Neural progenitor cell (in vitro differentiated cells): Measurements from ENCODE around the gene CHSY3. TPM values are rescaled to one million over a fixed set of nuclear protein-coding genes. Genes with fewer than 3 reads are reported as not detected.

ENCODE experiments used
- DNase-seq: peaks from one replicate; pipeline ENCODE4 v3.0.0-alpha.2; 2016; ENCODE audit warnings: low spot score
- H2AFZ ChIP-seq: fragments of 200-600 bp; sonication (generic); replicated peaks from 2 replicates; pipeline ENCODE4 v1.6.1; 2016; ENCODE audit warnings: antibody characterized with exemption
- H3F3A ChIP-seq: fragments of 200-600 bp; sonication (generic); 2 replicates; pipeline ENCODE4 v1.6.1; 2016; ENCODE audit warnings: antibody characterized with exemption, low read depth
- H3K27ac ChIP-seq: fragments of 200-600 bp; sonication (generic); 2 replicates; pipeline ENCODE4 v1.5.1; 2016; ENCODE audit warnings: mild to moderate bottlenecking
- H3K27me3 ChIP-seq: fragments of 200-600 bp; sonication (generic); 2 replicates; pipeline ENCODE4 v1.6.1; 2016; ENCODE audit warnings: mild to moderate bottlenecking, moderate library complexity
- H3K36me3 ChIP-seq: fragments of 200-600 bp; sonication (generic); 2 replicates; pipeline ENCODE4 v1.5.1; 2016
- H3K4me1 ChIP-seq: fragments of 200-600 bp; sonication (generic); 2 replicates; pipeline ENCODE4 v1.6.1; 2016; ENCODE audit warnings: mixed run types
- H3K4me2 ChIP-seq: fragments of 200-600 bp; sonication (generic); 2 replicates; pipeline ENCODE4 v1.6.1; 2016
- H3K4me3 ChIP-seq: fragments of 200-600 bp; sonication (generic); 2 replicates; pipeline ENCODE4 v1.5.1; 2016
- H3K79me2 ChIP-seq: fragments of 200-600 bp; sonication (generic); 2 replicates; pipeline ENCODE4 v1.6.1; 2016; ENCODE audit warnings: low read depth
- H3K9ac ChIP-seq: fragments of 200-600 bp; sonication (generic); 2 replicates; pipeline ENCODE4 v1.6.1; 2016
- H3K9me3 ChIP-seq: fragments of 200-600 bp; sonication (generic); 2 replicates; pipeline ENCODE4 v1.5.1; 2016; ENCODE audit warnings: low read depth
- H4K20me1 ChIP-seq: fragments of 200-600 bp; sonication (generic); 2 replicates; pipeline ENCODE4 v1.6.1; 2016; ENCODE audit warnings: low read depth
- H3K27ac Mint-ChIP-seq: 3 replicates; pipeline ENCODE4 v1.8.0; 2021; ENCODE audit warnings: mixed read lengths
- H3K27me3 Mint-ChIP-seq: 2 replicates; pipeline ENCODE4 v1.8.0; 2022; ENCODE audit warnings: low read depth, mild to moderate bottlenecking, inconsistent platforms, moderate library complexity, mixed read lengths; ENCODE audit not compliant: insufficient read depth
- H3K36me3 Mint-ChIP-seq: 3 replicates; pipeline ENCODE4 v1.8.0; 2021; ENCODE audit warnings: mixed read lengths
- H3K4me1 Mint-ChIP-seq: 3 replicates; pipeline ENCODE4 v1.8.0; 2021; ENCODE audit warnings: mixed read lengths
- H3K4me3 Mint-ChIP-seq: 3 replicates; pipeline ENCODE4 v1.8.0; 2021; ENCODE audit warnings: mild to moderate bottlenecking, moderate library complexity, mixed read lengths
- H3K9me3 Mint-ChIP-seq: 3 replicates; pipeline ENCODE4 v1.8.0; 2020; ENCODE audit warnings: mixed read lengths
- CTCF ChIP-seq: fragments of 200-600 bp; sonication (generic); IDR thresholded peaks from 2 replicates; pipeline ENCODE4 v1.5.1; 2017; ENCODE audit warnings: antibody characterized with exemption, mild to moderate bottlenecking
- EZH2 ChIP-seq: fragments of 200-600 bp; sonication (generic); IDR thresholded peaks from 2 replicates; pipeline ENCODE4 v1.6.1; 2017; ENCODE audit warnings: antibody characterized with exemption, mild to moderate bottlenecking, moderate library complexity
- EZH2phosphoT487 ChIP-seq: fragments of 200-600 bp; sonication (generic); IDR thresholded peaks from 2 replicates; pipeline ENCODE4 v1.6.1; 2017; ENCODE audit warnings: antibody characterized with exemption
- total RNA-seq: library from RNA; depleted of rRNA; stranded (reverse); fragments of >200 nt; gene quantifications from 2 replicates; pipeline ENCODE4 v1.2.3, GENCODE V29; 2015; ENCODE audit warnings: low replicate concordance

CHSY3 gene
- total RNA-seq, 1 donor from 2014 or later: 0.30 TPM

- H3K4me3 ChIP-seq: no peak overlapping the region
- no peak overlapping the region for H3K9ac ChIP-seq
- Mint-ChIP-seq H3K27me3 (no peaks in the 10 kb centered on the region), H3K4me1 (peaks cover 14% of the 10 kb centered on the region), H3K4me3 (no peak overlapping the region), H3K9me3 (no peaks in the 10 kb centered on the region), H3K36me3 (no peaks in the 10 kb centered on the region), H3K27ac (no peak overlapping the region)
- no peak overlapping the region for H3K4me2 ChIP-seq
- no peaks in the 10 kb centered on the region for H4K20me1 ChIP-seq
- H3K27ac ChIP-seq: no peak overlapping the region
- H3K79me2 ChIP-seq: no peaks in the 10 kb centered on the region
- H3F3A ChIP-seq: no peaks in the 10 kb centered on the region
- no peak overlapping the region for H2AFZ ChIP-seq
- no peaks in the 10 kb centered on the region for H3K36me3 ChIP-seq
- TF ChIP-seq CTCF (no peak), EZH2phosphoT487 (no peak), EZH2 (no peak)
- H3K27me3 ChIP-seq: no peaks in the 10 kb centered on the region
- no peaks in the 10 kb centered on the region for H3K9me3 ChIP-seq
- DNase-seq: no peak
- H3K4me1 ChIP-seq: no peaks in the 10 kb centered on the region
These were observed 117.6 kb downstream of the CHSY3 start for GRCh38 chr5:130021876-130022275.

- Mint-ChIP-seq H3K4me1 (peaks cover 6% of the 10 kb centered on the region), H3K4me3 (no peak overlapping the region), H3K36me3 (no peaks in the 10 kb centered on the region), H3K27me3 (no peaks in the 10 kb centered on the region), H3K9me3 (no peaks in the 10 kb centered on the region), H3K27ac (no peak overlapping the region)
- H3K4me3 ChIP-seq: no peak overlapping the region
- H3K27ac ChIP-seq: no peak overlapping the region
- no peak overlapping the region for H3K4me2 ChIP-seq
- TF ChIP-seq EZH2 (no peak), EZH2phosphoT487 (no peak), CTCF (no peak)
- no peak overlapping the region for H2AFZ ChIP-seq
- no peaks in the 10 kb centered on the region for H3K4me1 ChIP-seq
- no peaks in the 10 kb centered on the region for H3K9me3 ChIP-seq
- H3K36me3 ChIP-seq: no peaks in the 10 kb centered on the region
- H3K27me3 ChIP-seq: no peaks in the 10 kb centered on the region
- DNase-seq: no peak
- H3K79me2 ChIP-seq: no peaks in the 10 kb centered on the region
- no peak overlapping the region for H3K9ac ChIP-seq
- no peaks in the 10 kb centered on the region for H4K20me1 ChIP-seq
- H3F3A ChIP-seq: no peaks in the 10 kb centered on the region
These were observed 119.3 kb downstream of the CHSY3 start for GRCh38 chr5:130023604-130024003.

- Histone ChIP-seq H3K79me2 (no peaks in the 10 kb centered on the region), H3K4me1 (no peaks in the 10 kb centered on the region), H3K9me3 (no peaks in the 10 kb centered on the region), H3F3A (no peaks in the 10 kb centered on the region), H3K4me3 (no peak overlapping the region), H3K9ac (no peak overlapping the region), H3K27ac (no peak overlapping the region), H4K20me1 (no peaks in the 10 kb centered on the region), H3K27me3 (no peaks in the 10 kb centered on the region), H2AFZ (no peak overlapping the region), H3K4me2 (no peak overlapping the region), H3K36me3 (no peaks in the 10 kb centered on the region)
- Mint-ChIP-seq H3K36me3 (no peaks in the 10 kb centered on the region), H3K9me3 (no peaks in the 10 kb centered on the region), H3K27me3 (no peaks in the 10 kb centered on the region), H3K4me3 (no peak overlapping the region), H3K27ac (no peak overlapping the region), H3K4me1 (peaks cover 4% of the 10 kb centered on the region)
- TF ChIP-seq EZH2 (no peak), CTCF (no peak), EZH2phosphoT487 (no peak)
- DNase-seq: no peak
These were observed 119.7 kb downstream of the CHSY3 start for GRCh38 chr5:130024006-130024405.

GRCh38 chr5:130025511-130025910 is 121.2 kb downstream of the CHSY3 start:
- H3K4me3 Mint-ChIP-seq: no peak overlapping the region

More at GRCh38 chr5:130025511-130025910, 121.2 kb downstream of the CHSY3 start:
- no peaks in the 10 kb centered on the region for H3K27me3 Mint-ChIP-seq
- no peak overlapping the region for H3K4me3 ChIP-seq
- no peaks in the 10 kb centered on the region for H3K27me3 ChIP-seq
- no peak overlapping the region for H2AFZ ChIP-seq
- H3K9me3 ChIP-seq: no peaks in the 10 kb centered on the region
- no peak for DNase-seq
- no peaks in the 10 kb centered on the region for H3K79me2 ChIP-seq
- H3K27ac Mint-ChIP-seq: no peak overlapping the region
- no peaks in the 10 kb centered on the region for H3K9me3 Mint-ChIP-seq
- no peaks in the 10 kb centered on the region for H3F3A ChIP-seq
- H4K20me1 ChIP-seq: no peaks in the 10 kb centered on the region
- TF ChIP-seq EZH2: no peak
- TF ChIP-seq EZH2phosphoT487: no peak
- TF ChIP-seq CTCF: no peak
- H3K4me1 Mint-ChIP-seq: no peaks in the 10 kb centered on the region
- H3K36me3 ChIP-seq: no peaks in the 10 kb centered on the region
- no peak overlapping the region for H3K4me2 ChIP-seq
- H3K36me3 Mint-ChIP-seq: no peaks in the 10 kb centered on the region
- H3K4me1 ChIP-seq: no peaks in the 10 kb centered on the region
- H3K27ac ChIP-seq: no peak overlapping the region
- H3K9ac ChIP-seq: no peak overlapping the region
